ENCODE data around the gene BEST1.

Gene BEST1

DNA sequence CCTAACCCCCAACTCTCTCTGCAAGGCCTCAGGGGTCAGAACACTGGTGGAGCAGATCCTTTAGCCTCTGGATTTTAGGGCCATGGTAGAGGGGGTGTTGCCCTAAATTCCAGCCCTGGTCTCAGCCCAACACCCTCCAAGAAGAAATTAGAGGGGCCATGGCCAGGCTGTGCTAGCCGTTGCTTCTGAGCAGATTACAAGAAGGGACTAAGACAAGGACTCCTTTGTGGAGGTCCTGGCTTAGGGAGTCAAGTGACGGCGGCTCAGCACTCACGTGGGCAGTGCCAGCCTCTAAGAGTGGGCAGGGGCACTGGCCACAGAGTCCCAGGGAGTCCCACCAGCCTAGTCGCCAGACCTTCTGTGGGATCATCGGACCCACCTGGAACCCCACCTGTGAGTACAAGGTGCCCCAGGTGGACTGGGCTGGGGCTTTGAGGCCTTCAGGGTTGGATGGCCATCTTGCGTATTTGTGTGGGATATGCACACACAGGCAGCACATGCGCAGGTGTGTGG is at the start of gene BEST1:
Gene BEST1 (plus strand): TSS at position 317 of the 513 bp plus-strand sequence. CDS start 1,456 bp downstream, outside the sequence.
- no peak for DNase-seq (ENCODE audit: low read depth)

DNA sequence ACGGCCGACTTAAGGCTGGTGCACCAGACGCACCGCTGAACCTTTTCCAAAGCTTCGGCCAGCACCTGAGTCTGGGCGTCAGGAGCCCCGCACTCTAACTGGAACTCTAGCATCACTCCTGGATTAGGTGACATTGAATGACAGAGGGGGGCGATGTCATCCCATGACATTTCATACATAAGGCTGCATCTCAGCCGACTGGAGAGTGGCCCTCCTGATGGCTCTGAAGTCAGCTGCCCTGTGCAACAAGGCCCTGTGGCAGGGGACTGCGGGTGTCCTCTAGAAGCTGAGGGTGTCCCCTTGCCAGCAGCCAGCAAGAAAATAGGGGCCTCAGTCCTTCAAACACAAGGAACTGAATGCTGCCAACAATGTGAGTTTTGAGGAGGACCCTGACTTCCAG is 48.8 kb upstream of the BEST1 start:
- DNase-seq (ENCODE audit: low read depth): no peak

DNA sequence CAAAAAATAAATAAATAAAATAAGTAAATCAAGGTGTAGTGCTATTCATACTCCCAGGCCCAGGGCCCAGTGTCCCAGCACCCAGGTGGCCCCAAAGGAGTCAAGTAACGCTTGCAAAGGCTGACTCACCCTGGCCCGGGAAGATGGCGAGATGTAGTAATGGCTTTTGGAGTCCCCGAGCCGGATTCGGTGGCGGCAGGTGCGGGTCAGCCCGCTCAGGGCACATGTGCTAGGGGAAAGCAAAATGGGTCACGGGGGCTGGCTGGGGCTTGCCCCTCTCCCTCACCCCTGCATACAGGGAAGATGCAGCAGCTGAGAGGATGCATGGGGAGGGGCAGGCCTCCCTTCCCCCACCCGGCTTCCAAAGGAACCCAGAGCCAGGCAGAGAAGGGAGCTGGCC is 47.8 kb upstream of the BEST1 start:
- no peak for DNase-seq (ENCODE audit: low read depth)

DNA sequence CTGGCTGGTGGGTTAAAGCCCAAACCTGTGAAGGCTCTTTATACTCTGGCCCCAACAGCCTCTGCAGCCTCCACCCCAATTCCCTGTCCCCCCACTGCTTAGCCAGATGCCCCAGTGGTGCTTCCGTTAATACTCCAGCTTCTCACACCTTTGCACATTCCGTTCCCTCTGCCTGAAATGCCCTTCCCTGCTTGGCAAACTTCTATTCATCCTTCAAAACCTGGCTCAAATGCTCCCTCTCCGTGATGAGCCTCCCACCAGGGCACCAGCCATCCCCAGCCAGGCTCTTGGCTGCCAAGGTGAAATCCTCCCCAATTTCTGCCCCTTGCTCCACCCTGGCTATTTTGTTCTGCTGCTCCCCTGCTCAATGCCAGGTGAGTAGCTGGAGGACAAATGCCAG is 46.3 kb upstream of the BEST1 start:
- DNase-seq (ENCODE audit: low read depth): no peak

DNA sequence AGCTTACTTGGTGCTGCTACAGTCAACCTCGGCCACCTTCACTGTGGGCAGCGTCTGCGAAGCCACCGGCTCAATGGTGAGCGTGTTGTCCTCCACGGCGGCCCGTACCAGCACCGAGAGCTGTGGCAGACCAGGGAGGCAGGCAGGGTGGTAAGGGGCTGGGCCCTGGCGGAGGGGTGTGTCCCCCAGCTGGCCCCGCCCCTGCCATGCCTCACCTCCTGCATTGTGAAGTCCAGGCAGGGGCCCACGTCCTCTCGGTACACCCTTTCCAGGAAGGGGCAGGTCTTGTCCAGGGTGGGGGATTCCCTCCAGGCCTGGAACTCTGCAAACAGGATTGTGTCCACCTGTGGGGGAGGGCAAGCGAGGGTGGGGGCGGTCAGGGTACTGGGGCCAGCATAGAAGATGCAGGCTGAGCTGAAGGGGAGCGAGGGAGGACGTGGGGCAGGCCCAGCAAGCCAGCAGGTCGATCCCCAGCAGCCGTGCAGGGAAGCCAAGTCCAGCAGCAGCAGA is 45.6 kb upstream of the BEST1 start:
- no peak for DNase-seq (ENCODE audit: low read depth)

DNA sequence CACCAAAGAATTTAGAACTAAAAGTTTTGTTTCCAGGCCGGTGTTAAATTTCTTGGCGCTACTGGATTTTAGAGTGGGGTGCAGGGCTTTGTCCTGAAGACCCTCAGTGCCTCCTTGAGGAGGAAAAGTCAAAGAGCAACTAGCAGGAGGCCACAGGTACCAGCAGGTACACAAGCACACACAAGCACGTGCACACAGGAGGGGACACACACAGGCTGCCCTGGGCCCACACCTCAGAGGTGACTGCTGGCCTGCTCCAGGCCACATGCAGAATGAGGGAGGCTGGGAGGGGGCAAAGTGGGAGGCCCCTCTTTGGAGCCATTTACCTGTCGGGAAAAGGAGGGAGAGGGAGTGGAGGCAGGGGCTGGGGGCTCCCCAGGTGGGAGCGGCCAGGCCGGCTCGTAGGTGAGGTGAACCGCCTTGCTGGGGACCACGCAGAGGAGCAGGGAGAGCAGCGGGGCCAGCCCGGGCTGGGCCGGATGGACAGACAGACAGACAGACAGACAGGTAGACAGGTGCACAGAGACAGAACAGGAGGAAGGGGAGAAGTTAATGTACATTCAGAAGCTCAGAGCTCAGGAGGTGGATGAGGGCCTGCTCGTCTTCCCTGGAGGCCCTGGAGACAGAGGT is 45.0 kb upstream of the BEST1 start:
- no peak for DNase-seq (ENCODE audit: low read depth)

DNA sequence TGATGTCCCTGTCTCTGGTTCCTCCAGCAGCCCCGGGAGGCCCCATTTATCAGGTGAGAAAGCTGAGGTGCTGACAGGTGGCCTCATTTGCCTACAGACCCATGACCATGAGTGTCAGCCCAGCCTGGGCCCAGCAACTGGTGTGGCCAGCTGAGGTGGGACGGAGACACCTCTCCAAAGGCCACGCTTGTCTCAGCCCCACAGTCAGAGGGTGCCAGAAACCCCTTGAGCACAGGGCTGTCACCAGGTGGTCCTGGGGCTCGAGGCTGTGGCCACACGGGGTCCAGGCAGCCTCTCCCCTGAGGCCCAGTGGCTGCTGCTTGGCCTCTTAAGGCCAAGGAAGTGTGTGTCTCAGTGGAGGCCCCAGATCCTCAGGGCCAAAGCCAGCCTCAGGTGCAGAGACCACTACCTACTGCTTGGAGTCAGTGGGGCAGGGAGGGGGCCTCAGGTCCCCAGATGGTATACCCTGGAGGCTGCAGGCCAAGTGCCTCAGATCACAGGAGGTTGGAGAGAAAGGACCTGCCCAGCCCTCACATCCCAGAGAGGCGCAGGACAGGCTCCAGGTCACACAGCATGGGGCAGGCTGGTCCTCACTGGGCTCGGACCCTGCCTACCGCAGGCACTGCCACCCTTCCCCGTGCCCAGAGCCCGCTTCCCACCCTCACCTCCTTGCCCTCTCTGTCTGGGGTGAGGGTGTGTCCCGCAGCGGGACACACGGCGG is 44.2 kb upstream of the BEST1 start:
- no peak for DNase-seq (ENCODE audit: low read depth)

DNA sequence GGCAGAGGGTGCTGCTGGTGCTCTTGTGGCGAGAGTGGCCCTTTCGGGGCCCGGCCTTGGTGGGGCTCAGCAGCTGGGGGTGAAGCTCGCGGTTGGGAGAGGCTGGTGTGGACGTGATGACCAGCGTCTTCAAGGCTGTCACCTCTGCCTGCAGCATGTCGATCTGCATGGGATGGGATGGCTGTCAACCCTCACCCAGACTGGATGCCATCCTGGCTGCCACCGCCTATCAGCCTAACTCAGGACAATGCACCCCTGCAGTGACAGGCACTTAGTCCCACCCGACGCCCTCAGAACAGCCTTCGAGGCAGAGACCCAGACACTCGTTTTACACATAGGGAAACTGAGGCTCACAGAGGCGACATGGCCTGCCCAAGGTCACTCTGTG is 43.6 kb upstream of the BEST1 start:
- DNase-seq (ENCODE audit: low read depth): no peak

DNA sequence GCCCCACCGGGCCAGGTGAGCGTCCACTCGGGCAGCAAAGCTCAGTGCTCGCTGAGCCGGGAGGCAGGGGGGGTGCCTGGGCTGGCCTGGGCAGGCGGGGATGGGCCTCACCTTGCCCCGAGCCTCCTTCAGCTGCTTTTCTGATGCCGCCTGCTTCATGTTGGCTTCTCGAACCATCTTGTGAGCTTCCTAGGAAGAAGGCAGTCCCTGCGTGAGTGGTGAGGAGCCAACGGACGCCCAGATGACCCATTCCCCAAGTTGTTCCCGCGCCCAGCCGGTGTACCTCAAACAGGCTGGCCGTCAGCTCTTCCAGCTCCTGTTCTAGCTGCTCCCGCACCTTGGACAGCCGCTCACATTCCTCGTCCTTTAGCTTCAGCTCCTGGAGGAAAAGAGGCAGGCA is 42.9 kb upstream of the BEST1 start:
- DNase-seq (ENCODE audit: low read depth): no peak

DNA sequence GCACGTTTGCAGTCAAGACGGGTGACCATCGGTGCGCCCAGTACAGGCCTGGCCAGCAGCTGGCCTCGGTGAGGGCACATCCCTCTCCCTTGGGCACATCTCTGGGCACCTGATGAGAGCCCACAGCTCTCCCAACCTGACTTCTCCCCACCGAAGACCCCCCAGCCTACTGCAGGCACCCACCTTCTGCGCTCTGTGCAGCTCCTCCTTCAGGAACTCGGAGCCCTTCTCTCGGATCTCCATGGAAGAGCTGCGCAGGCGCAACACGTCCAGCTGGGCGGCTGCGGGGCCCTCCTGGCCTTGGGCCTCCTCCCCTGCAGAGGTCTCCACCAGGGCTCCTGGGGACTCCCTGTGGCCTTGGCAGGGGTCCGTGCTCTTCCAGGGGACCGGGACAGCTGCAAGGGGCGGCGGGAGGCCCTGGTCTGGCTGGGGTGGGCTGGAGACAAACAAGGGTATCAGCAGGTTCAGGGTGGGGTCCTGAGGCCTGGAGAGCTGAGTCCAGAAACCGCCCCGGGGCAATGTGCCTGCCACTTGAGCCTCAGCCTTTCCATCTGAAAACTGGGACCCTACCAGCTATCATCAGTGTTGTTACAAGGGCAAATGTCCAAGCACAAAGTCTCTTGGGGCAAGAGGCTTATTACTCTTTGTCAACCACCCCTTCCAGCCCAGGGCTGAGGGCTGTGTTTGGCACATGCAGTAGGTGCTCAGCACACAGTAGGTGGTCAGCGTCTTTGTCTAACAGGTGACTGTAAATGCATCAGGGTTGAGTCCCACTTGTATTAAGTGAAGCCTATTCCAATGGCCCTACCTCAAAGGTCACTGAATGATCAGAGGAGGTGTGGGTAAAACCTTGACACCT is 42.1 kb upstream of the BEST1 start:
- DNase-seq (ENCODE audit: low read depth): no peak

DNA sequence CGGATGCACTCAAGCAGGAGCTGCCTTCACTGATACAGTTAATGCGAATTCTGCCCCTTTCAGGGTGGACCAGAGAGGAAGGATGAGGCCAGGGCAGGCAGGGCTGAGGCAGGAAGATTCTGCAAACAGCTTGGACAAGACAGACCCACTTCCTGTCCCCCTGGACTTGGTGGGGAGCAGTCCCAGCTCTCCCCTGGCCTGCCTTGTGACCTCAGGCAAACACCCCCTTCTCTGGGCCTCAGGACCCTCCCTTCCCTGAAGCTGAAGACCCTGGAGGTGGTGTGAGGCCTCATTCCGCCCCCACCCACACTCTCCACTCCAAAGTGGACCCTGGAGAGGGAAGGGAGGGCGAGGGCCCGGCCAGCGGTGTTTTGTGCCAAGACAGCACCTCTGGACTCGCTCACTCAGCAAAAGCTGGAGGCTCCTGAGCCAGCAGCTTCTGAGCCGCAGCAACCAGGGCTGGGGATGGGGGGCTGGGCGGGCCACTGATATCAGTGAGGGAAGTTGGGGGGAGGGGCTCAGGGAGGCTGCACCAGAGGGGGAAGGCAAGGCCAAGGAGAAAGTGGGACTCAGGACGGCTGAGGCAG is 41.3 kb upstream of the BEST1 start:
- no peak for DNase-seq (ENCODE audit: low read depth)

DNA sequence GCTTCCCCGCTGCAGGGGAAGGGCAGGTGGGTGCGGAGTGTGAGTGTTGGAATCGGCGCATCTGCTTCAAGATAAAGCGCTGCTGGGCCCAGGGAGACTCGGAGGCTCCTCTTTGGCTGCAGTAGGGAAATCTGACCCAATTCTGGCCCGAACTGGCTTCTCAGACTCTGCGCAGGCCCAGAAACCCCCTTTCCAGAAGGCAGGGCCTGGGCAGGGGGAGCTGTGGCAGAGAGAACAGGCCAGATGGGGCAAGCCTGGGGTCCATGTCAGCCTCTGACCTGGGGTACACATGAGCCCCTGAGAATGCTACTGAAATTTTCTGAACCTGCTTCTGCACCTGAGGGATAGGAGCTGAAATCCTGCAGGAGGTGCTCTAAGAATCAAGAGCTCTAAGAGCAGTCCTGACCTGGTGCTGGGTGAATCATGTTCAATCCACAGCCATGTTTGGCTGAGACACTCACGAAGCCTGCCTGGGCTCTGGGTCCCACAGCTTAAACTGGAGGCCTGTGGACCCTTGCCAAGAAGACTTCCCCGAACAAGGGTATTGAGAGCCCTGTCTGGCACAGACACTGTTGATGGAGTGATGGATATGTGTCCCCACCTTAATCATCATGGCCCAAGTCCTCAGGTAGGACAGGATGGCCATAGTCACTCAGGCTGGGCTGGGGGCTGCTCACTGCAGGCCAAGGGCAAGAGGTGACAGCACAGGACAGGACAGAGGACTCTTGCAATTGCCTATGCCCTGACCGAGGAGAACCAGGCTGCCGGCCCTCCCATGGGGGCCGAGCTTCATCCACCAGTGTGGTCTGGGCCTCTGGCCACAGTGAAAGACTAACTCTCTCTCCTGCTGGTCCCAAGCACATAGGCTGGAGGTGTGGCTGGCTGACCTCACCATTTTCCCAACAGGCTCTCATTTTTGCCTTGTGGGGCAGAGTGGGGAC is 39.7 kb upstream of the BEST1 start:
- no peak for DNase-seq (ENCODE audit: low read depth)

DNA sequence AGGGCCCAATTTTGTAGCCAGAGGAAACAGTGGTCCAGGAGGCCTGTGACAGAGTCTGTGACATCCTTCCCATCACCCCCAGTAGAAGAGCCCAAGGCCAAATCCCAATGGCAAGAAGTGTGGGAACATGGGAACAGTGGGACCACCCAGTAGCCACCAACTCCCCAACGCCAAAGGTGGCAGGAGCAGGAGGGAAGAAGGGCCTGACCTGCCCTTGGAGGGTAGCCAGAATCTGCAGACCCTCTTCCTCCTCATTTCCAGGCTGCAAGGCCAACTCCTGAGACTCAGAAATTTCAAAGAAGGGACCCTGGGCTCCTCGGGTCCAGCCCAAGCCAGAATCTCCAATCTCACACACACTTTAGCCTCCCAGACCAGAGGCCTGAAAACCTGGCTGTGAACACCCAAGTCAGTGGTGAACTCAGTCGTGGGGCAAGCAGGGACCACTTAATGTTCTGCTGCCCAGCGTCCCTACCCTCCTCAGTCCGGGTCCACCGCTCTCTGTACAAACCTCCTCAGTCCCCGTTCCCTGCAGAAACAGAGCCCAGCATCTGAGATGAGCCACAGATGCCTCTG is 38.9 kb upstream of the BEST1 start:
- no peak for DNase-seq (ENCODE audit: low read depth)

DNA sequence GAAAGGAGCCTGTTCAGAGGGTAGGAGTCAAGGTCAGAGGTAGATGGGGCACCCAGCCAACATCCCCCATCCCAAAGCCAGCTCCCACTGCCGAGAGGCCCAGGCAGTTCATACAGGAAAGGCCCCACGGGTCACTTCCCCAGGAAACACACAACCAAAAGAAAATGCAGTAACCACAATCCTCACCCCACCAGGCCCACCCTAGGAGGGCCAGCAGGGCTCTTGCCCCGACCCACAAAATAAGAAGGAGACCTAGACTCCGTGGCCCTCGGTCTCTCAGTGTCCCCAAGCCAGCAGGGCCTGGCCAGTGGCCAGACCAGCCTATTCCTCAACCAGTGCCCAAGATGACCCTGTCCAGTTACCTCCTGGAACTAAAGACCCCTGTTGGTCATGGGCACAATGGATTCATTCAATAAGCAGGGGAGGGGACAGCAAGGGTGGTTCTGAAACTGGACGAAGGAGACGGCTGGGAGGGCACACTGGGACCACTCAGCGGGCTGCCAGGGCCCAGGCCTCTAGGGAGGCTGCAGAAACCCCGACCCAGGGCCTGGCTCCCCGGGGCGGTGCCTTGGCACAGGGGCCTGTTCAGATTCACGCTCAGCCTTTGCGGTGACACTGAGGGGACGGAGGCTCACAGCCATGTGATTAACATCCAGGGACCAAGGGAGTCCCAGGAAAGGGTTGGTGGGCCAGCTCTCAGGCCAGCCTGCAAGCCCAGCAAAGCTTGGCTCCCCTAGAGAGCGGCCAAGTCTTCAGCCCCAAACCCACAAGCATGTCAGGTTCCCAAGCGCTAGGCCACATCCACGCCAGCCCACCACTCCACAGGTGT is 38.2 kb upstream of the BEST1 start:
- DNase-seq (ENCODE audit: low read depth): no peak

DNA sequence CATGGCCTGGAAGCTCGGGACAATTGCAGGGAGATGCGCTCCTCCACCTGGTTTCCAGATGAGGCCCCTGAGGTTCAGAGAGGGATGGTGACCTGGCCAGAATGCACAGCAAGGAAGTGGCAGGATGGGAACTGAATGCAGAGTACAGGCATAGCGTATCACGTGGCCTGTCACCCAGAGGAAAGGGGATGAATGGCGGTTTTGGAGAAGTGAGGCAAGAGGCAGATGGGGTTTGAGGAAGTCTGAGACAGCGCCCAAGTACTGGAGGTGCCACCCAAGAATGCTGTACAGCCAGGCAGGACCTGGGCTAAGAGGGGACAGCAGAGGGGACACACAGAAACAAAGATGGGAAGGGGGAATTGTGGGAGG is 37.6 kb upstream of the BEST1 start:
- no peak for DNase-seq (ENCODE audit: low read depth)

DNA sequence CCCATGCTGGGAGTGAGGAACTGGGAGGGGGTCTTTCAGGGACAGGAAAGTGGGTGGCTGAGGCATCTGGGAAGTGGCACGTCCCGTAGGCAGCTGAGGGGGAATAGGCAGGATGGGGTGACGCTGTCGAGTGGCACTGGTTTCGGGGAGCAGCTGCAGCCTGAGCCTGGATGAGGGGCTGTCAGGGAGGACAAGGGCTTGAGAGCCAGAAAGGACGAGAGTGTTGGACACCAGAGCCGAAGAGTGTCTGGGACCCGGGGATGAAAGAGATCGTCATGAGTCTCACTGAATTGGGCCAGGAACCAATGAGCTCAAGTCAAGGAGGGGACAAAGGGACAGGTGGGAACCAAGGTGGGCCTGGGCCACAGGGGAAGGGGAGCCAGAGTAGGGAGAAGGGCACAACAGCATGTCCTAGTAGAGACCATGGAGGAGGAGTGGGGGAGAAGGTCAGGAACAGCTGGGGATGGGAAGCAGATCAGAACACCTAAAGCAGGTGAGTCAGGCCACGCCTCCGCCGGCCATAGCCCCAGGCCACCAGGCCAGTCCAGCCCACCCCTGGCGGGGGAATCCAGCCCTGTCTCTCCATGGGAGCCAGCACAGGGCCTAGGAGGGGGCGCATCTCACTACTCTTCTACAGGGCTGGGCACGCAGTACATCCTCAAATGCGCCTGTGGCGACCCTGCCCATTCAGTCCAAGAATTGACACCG is 37.0 kb upstream of the BEST1 start:
- no peak for DNase-seq (ENCODE audit: low read depth)

DNA sequence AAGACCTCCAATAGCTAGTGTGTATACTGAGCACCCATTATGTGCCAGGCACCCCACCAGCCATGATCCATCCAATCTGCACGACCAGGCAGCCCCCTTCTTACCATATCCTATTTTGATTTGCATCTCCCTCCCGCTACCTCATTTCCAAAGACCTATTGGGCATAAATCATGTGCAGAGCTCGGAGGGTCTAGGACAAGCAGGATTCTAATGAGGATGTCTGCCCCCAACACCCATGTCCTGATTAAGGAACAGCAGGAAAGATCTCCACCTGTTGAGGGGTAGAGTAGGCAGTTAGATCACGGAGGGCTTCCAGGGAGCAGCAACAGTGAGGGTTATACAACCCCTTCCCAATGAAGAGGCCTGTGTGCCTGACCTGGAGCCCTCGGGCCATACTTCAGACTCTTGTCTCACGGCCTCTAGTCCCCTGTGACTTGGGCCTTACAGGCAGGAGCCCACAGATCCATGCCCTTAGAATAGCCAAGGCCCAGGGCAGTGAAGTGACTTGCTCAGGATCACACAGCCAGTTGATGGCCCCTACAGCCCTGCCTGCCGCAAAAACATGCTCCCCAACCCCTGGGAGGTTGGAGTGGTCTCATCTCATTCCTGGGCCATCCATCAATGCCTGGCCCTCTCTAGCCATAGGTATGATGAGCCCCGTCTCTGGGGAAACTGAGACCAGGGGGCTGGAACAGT is 36.3 kb upstream of the BEST1 start:
- DNase-seq (ENCODE audit: low read depth): no peak

DNA sequence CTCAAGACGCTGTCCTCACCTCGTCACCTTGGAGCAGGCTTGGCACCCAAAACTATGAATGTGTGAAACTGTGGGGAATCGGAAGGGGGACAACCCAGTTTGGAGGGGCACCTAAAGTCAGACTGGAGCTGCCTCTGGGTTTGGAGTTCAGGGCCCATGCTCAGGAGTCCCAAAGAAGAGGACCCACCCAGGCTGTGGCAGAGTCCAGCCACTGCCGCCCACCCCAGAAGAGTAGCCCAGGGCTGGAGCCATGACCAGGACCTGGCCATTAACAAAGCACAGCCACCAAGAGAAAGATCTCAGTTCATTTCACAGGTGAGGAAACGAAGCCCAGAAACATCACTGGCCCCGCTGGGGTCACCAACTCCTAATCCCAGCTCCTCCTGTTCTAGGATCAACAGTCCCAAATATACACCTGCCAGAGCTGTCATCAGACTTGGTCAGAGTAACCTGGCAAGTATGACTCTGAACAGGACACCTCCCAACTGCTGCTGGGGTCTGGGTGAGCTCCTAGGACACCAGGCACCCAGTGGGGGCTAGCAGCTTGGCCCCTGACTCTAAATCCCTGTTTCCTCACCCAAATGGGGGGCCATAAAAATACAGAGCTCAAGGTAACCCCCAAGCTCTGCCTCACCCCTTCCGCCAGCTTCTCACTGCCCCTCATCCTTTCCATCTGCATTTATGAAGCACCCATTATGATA is 35.5 kb upstream of the BEST1 start:
- DNase-seq (ENCODE audit: low read depth): no peak
